ENCODE results near the gene VN1R4. TPM values are rescaled to one million over a fixed set of nuclear protein-coding genes. Genes with fewer than 3 reads are reported as not detected.

VN1R4 gene
- total and polyA plus RNA-seq, 2 of the 4 experiments (the other 2 are of a cell fraction), result not detected

GRCh38 chr19:53275480-53275879 lies 8.0 kb upstream of the VN1R4 start:
- no peak overlapping the region for H4K8ac ChIP-seq (ENCODE audit: low read depth in 2 of 2, low read length in 2 of 2)
- H3K18ac ChIP-seq (ENCODE audit: low read depth, low read length), result no peak overlapping the region
- H2AK5ac ChIP-seq (ENCODE audit: low read depth, low read length), result no peak overlapping the region
- dilution Hi-C loops (cut with HindIII; ENCODE audit: low sequenced_read_pairs, unreplicated experiment), result no loop called here
- H3K9me1 ChIP-seq (ENCODE audit: insufficient read depth, low read length), result no peaks in the 10 kb centered on the region
- H3K4me3 ChIP-seq (ENCODE audit: insufficient read depth, low read depth, low read length), result no peak overlapping the region
- CTCF ChIA-PET, result no interaction called here
- H3K9me3 ChIP-seq (ENCODE audit: control insufficient read depth, insufficient read depth, low read length), result peaks cover 16% of the 10 kb centered on the region
- H4K91ac ChIP-seq (ENCODE audit: insufficient read depth, low read depth, low read length), result no peak overlapping the region
- no peak for ATAC-seq (ENCODE audit: low read depth)
- no peaks in the 10 kb centered on the region for H4K20me1 ChIP-seq (ENCODE audit: insufficient read depth, low read length)
- intact Hi-C loops (cut with micrococcal nuclease), result no loop called here
- POLR2A ChIA-PET (ENCODE audit: unreplicated experiment), result no interaction called here
- no peaks in the 10 kb centered on the region for H3K36me3 ChIP-seq (ENCODE audit: control insufficient read depth, insufficient read depth, low read length)
- no CpG with 5 or more reads among the region's 2 CpGs for WGBS, 2 experiments (ENCODE audit: extremely low coverage in 2 of 2, insufficient read length in 1 of 2)
- no peak overlapping the region for H4K5ac ChIP-seq (ENCODE audit: low read depth, low read length)
- no peak overlapping the region for H3K27ac ChIP-seq (ENCODE audit: insufficient read depth, low read length)
- H2BK5ac ChIP-seq (ENCODE audit: low read depth, low read length, poor library complexity, severe bottlenecking), result no peak overlapping the region
- no peak for TF ChIP-seq CEBPB (IDR thresholded peaks at IDR 0.05; ENCODE audit: low read depth, low read length)
- TF ChIP-seq SMC3 (IDR thresholded peaks at IDR 0.05; ENCODE audit: low read depth, low read length), result no peak
- H3K23ac ChIP-seq (ENCODE audit: low read depth, low read length), result no peak overlapping the region
- H3K14ac ChIP-seq (replicated peaks; ENCODE audit: low read depth, low read length), result no peak overlapping the region
- in situ Hi-C loops (cut with MboI; ENCODE audit: low sequenced_read_pairs), result no loop called here
- no peak overlapping the region for H2AK9ac ChIP-seq (replicated peaks; ENCODE audit: low read depth, low read length, poor library complexity)
- no peak overlapping the region for H2BK20ac ChIP-seq (ENCODE audit: low read depth, low read length)
- no peak overlapping the region for H2BK120ac ChIP-seq (ENCODE audit: low read depth, low read length)
- no peaks in the 10 kb centered on the region for H3K79me1 ChIP-seq (ENCODE audit: low read depth in 1 of 2, low read length in 2 of 2)
- no peak overlapping the region for H2BK15ac ChIP-seq (ENCODE audit: low read depth, low read length)
- no peaks in the 10 kb centered on the region for H3K4me1 ChIP-seq (ENCODE audit: control insufficient read depth, insufficient read depth, low read length)
- H3K4ac ChIP-seq (ENCODE audit: low read depth, low read length), result no peak overlapping the region
- no peaks in the 10 kb centered on the region for H3K27me3 ChIP-seq (ENCODE audit: control insufficient read depth, insufficient read depth, low read length)
- H3K56ac ChIP-seq (ENCODE audit: extremely low read depth, insufficient read depth, low read length), result no peak overlapping the region
- H3K9ac ChIP-seq (ENCODE audit: low read depth, low read length), result no peak overlapping the region
- H3K4me2 ChIP-seq (ENCODE audit: low read depth, low read length), result no peak overlapping the region
- H2AFZ ChIP-seq (replicated peaks; ENCODE audit: low read length, poor library complexity), result no peak overlapping the region
- BruUV-seq (replicated peaks), result no TSS peak
- no peak for DNase-seq
